Measurements from ENCODE around the gene GDPD4. TPM values are rescaled to one million over a fixed set of nuclear protein-coding genes. Genes with fewer than 3 reads are reported as not detected.
A peak's percentile ranks its signal among the peaks of the same experiment; 100 is the strongest.

Gene GDPD4
- total and polyA plus RNA-seq, 9 of the 15 experiments (the other 6 are each of a cell fraction or from before 2014, with no cell fraction given), result 0.40 TPM; not detected in 8

- no peak for TF ChIP-seq CREB1 (IDR thresholded peaks at IDR 0.05)
- TF ChIP-seq CREB1 (CRISPR knock-in tag; IDR thresholded peaks at IDR 0.05), result no peak
- no peak for TF ChIP-seq POLR2B (IDR thresholded peaks at IDR 0.05; ENCODE audit: low read depth, partially characterized antibody)
- peak; percentile 75; the same call in 1 of the 2 replicates for TF ChIP-seq SMARCA4 (IDR thresholded peaks at IDR 0.05)
Observed at GRCh38 chr11:77302752-77303151, 1.3 kb upstream of the GDPD4 start (continued).

GRCh38 chr11:77300695-77301094 lies 791 bp downstream of the GDPD4 start:
- no peak overlapping the region for H2AFZ ChIP-seq (ENCODE audit: low read depth, low read length)
- no TSS peak for BruUV-seq (replicated peaks)
- H3K9me1 ChIP-seq (ENCODE audit: control insufficient read depth, insufficient read depth, low read length), result no peaks in the 10 kb centered on the region
- TF ChIP-seq ZNF512 (tag; IDR thresholded peaks at IDR 0.05), result 0 out of 2 replicates have a peak, but pooled peaks have one; percentile 32
- no peak for TF ChIP-seq ETV5 (CRISPR knock-in tag; IDR thresholded peaks at IDR 0.05; ENCODE audit: low read depth)
- H3K27ac ChIP-seq (ENCODE audit: extremely low read depth, low read depth, low read length), result no peak overlapping the region
- no peaks in the 10 kb centered on the region for H3K79me2 ChIP-seq (ENCODE audit: control insufficient read depth, insufficient read depth, low read length)
- H3K27me3 ChIP-seq (ENCODE audit: control insufficient read depth in 2 of 2, insufficient read depth in 2 of 2, low read length in 2 of 2), result no peaks in the 10 kb centered on the region; a peak in 1 of 5 replicates
- H3K36me3 ChIP-seq (ENCODE audit: control insufficient read depth, insufficient read depth, low read length), result no peaks in the 10 kb centered on the region
- FAIRE-seq, result no peak
- no peak overlapping the region for H3K4me2 ChIP-seq (ENCODE audit: insufficient read depth, low read length)
- DNase-seq (ENCODE audit: extremely low read depth in 1 of 4, low spot score in 3 of 4), result no peak
- no peaks in the 10 kb centered on the region for H4K20me1 ChIP-seq (replicated peaks; ENCODE audit: control insufficient read depth, insufficient read depth, low read length)
- no peak for ATAC-seq
- H3K4me1 ChIP-seq (replicated peaks in 1 of 2; ENCODE audit: control insufficient read depth in 2 of 2, insufficient read depth in 2 of 2, low read length in 2 of 2), result peaks cover 0 to 17% of the 10 kb centered on the region in 2 experiments; a peak in 2 of 5 replicates
- 28% methylated on average over 5 of the region's 5 CpGs for WGBS (ENCODE audit: insufficient coverage, low coverage, missing lambda C conversion rate)
- ChIA-PET CTCF (ENCODE audit: low intra/inter-chr PET ratio) (no interaction called here), POLR2A (no interaction called here)
- no peaks in the 10 kb centered on the region for H3K9me3 ChIP-seq (replicated peaks; ENCODE audit: control insufficient read depth, insufficient read depth, low read depth, low read length)
- intact Hi-C loops (cut with micrococcal nuclease), result no loop called here
- H3K4me3 ChIP-seq, result no peak overlapping the region
- in situ Hi-C loops (cut with MboI), result no loop called here
- no peak overlapping the region for H3K9ac ChIP-seq (ENCODE audit: insufficient read depth in 1 of 2, low read depth in 2 of 2, low read length in 2 of 2)
